ENCODE results near the gene CIAO2A.
"Not testable (repeated sequence)": the region's sequence is repeated elsewhere in the genome, so short reads cannot be mapped to it uniquely, and the experiment has no call there.

Gene CIAO2A

GRCh38 chr15:64070965-64071851, 22.4 kb downstream of the CIAO2A start:
- peak; percentile 78 to 90 for DNase-seq

- no peak for DNase-seq
Measured at GRCh38 chr15:64070106-64070505, 23.5 kb downstream of the CIAO2A start.

GRCh38 chr15:64068133-64068532, 25.5 kb downstream of the CIAO2A start:
- DNase-seq: no peak

GRCh38 chr15:64067564-64068030, 26.0 kb downstream of the CIAO2A start:
- peak; percentile 49 to 95 for DNase-seq

- DNase-seq: no peak
Measured at GRCh38 chr15:64066451-64066850, 27.2 kb downstream of the CIAO2A start.

GRCh38 chr15:64060716-64061115, 32.9 kb downstream of the CIAO2A start:
- no peak for DNase-seq

GRCh38 chr15:64059104-64059503, 34.5 kb downstream of the CIAO2A start:
- peak in 1 of 2 donors; percentile 8 for DNase-seq

GRCh38 chr15:64058279-64058678, 35.4 kb downstream of the CIAO2A start:
- no peak for DNase-seq

GRCh38 chr15:64053674-64054073, 40.0 kb downstream of the CIAO2A start:
- not testable (repeated sequence) for DNase-seq

- DNase-seq: no peak
Measured at GRCh38 chr15:64052925-64053491, 40.6 kb downstream of the CIAO2A start.

- no peak for DNase-seq
Measured at GRCh38 chr15:64051407-64052259, 42.0 kb downstream of the CIAO2A start.

GRCh38 chr15:64051093-64051402, 42.6 kb downstream of the CIAO2A start:
- no peak for DNase-seq

GRCh38 chr15:64050281-64051092, 43.2 kb downstream of the CIAO2A start:
- DNase-seq: no peak

- DNase-seq: peak; percentile 54 to 59
Measured at GRCh38 chr15:64048781-64049460, 44.7 kb downstream of the CIAO2A start.

GRCh38 chr15:64046421-64047153, 47.1 kb downstream of the CIAO2A start, which contains the start of gene DAPK2:
TSS of gene DAPK2 (minus strand) at chr15:64046485. CDS start at chr15:64040261, 6,224 bp downstream.
- peak; percentile 50 to 67 for DNase-seq

- DNase-seq: no peak
Measured at GRCh38 chr15:64045774-64046420, 47.7 kb downstream of the CIAO2A start.

GRCh38 chr15:64045101-64045435, 48.6 kb downstream of the CIAO2A start:
- DNase-seq: no peak

GRCh38 chr15:64044300-64045100, 49.1 kb downstream of the CIAO2A start:
- DNase-seq: peak; percentile 27 to 38

GRCh38 chr15:64038878-64039610, 54.6 kb downstream of the CIAO2A start:
- DNase-seq: no peak
